ENCODE data around the gene SNAI1.
"Not testable (repeated sequence)": the region's sequence is repeated elsewhere in the genome, so short reads cannot be mapped to it uniquely, and the experiment has no call there.

Gene SNAI1

DNA sequence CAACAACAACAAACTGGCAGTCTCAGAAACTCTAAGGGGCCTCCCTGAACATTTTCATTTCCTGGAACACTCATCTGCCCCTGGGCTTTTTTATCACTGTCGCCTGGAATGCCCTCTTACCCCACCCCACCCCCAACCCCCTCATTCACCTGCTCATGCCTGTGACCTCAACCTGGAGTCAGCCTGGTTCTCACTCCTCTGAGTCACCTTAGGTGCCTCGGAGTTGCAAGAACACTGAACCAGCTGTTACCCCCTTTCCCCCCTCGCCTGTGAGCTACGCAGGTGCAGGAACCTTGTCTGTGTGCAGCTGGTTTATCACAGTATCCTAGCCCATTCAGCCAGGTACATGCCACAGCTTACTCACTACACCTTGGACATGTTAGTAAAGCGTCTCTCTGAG is 12.8 kb upstream of the SNAI1 start:
- H3K27me3 ChIP-seq (ENCODE audit: control insufficient read depth, insufficient read depth, low read length) = no peaks in the 10 kb centered on the region
- no peaks in the 10 kb centered on the region for H3K79me2 ChIP-seq
- no peaks in the 10 kb centered on the region for H3K4me1 ChIP-seq
- TF ChIP-seq, protein P1, sequence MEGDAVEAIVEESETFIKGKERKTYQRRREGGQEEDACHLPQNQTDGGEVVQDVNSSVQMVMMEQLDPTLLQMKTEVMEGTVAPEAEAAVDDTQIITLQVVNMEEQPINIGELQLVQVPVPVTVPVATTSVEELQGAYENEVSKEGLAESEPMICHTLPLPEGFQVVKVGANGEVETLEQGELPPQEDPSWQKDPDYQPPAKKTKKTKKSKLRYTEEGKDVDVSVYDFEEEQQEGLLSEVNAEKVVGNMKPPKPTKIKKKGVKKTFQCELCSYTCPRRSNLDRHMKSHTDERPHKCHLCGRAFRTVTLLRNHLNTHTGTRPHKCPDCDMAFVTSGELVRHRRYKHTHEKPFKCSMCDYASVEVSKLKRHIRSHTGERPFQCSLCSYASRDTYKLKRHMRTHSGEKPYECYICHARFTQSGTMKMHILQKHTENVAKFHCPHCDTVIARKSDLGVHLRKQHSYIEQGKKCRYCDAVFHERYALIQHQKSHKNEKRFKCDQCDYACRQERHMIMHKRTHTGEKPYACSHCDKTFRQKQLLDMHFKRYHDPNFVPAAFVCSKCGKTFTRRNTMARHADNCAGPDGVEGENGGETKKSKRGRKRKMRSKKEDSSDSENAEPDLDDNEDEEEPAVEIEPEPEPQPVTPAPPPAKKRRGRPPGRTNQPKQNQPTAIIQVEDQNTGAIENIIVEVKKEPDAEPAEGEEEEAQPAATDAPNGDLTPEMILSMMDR (IDR thresholded peaks at IDR 0.05) = no peak
- no peaks in the 10 kb centered on the region for H3K36me3 ChIP-seq (ENCODE audit: control insufficient read depth, insufficient read depth, low read length)
- no peak overlapping the region for H3K27ac ChIP-seq
- no peak overlapping the region for H2AFZ ChIP-seq
- H3K9ac ChIP-seq = no peak overlapping the region
- H3K4me2 ChIP-seq (ENCODE audit: low read length) = no peak overlapping the region
- H3K9me3 ChIP-seq (ENCODE audit: control insufficient read depth, low read length) = no peaks in the 10 kb centered on the region
- H3K4me3 ChIP-seq (ENCODE audit: low read depth, low read length) = no peak overlapping the region

DNA sequence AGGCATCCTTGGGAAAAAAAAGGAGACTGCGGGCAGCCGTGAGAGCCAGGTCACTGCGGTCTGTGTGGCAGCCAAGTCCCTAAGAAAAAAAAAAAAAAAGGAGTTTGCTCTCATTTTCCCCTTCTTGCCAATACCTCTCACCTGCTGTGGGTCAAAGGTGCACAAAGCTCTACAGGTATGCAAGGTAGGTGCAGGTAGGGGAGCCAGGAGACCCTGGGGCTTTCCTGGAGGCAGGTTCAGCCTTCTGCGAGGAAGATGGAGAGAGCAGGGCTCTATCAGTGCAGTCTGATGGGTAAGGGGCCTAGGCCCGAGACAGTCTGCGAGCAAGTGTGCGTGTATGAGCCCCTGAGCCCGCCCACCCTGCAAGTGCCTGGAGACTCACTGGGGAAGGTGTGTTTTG is 12.3 kb upstream of the SNAI1 start:
- TF ChIP-seq, protein P1 (IDR thresholded peaks at IDR 0.05) = no peak
- H2AFZ ChIP-seq = no peak overlapping the region

DNA sequence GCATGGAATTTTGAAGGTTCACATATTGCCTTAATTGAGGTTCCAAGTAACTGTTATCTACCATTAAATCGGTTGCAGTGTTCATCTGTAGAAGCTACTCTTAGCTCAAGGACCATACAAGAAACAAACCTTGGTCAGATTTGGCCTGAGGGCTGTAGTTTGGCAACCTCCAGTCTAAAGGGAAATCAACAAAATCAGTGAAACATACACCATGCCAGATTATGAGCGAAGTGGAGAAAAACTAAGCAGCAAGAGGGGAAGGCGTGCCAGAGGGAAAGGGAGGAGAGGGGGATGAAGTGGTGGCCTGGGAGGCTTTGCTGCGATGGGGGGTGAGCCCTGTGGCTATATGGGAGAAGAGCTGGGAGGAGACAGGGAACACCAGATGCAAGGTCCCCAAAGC is 8.8 kb upstream of the SNAI1 start:
- Histone ChIP-seq H3K9ac (no peak overlapping the region), H3K27ac (no peak overlapping the region), H3K4me3 (ENCODE audit: low read depth, low read length) (no peak overlapping the region), H3K36me3 (ENCODE audit: control insufficient read depth, insufficient read depth, low read length) (no peaks in the 10 kb centered on the region), H3K27me3 (ENCODE audit: control insufficient read depth, insufficient read depth, low read length) (no peaks in the 10 kb centered on the region), H3K4me1 (no peaks in the 10 kb centered on the region), H2AFZ (no peak overlapping the region), H3K79me2 (no peaks in the 10 kb centered on the region), H3K4me2 (ENCODE audit: low read length) (no peak overlapping the region), H3K9me3 (ENCODE audit: control insufficient read depth, low read length) (no peaks in the 10 kb centered on the region)
- TF ChIP-seq, protein P1 (IDR thresholded peaks at IDR 0.05) = no peak

More for the DNA sequence above, 12.3 kb upstream of the SNAI1 start:
- Histone ChIP-seq H3K9me3 (ENCODE audit: control insufficient read depth, low read length) (no peaks in the 10 kb centered on the region), H3K4me1 (no peaks in the 10 kb centered on the region), H3K36me3 (ENCODE audit: control insufficient read depth, insufficient read depth, low read length) (no peaks in the 10 kb centered on the region), H3K79me2 (no peaks in the 10 kb centered on the region), H3K9ac (no peak overlapping the region), H3K27ac (no peak overlapping the region), H3K4me2 (ENCODE audit: low read length) (no peak overlapping the region), H3K4me3 (ENCODE audit: low read depth, low read length) (no peak overlapping the region), H3K27me3 (ENCODE audit: control insufficient read depth, insufficient read depth, low read length) (no peaks in the 10 kb centered on the region)

DNA sequence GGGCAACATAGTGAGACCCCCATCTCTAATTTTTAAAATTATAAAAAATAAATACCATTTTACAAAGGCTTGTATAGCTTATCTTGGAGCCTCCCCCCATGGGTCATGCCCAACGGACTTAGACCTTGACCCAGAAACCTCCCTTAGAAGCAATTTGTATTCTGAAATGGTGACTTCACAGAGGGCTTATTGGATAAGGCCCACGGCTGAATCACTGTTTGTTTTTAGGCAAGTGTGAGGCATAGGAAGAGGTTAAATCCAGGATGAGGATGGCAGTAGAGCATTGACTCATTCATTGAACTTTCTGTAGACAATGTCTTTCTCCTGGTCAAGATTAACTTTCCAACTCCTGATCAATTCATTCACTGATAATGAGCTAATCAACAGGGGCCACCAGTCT is 6.2 kb upstream of the SNAI1 start:
- H3K4me1 ChIP-seq = no peaks in the 10 kb centered on the region
- no peak overlapping the region for H2AFZ ChIP-seq
- H3K27ac ChIP-seq = no peak overlapping the region
- no peak overlapping the region for H3K9ac ChIP-seq
- no peak overlapping the region for H3K4me2 ChIP-seq (ENCODE audit: low read length)
- H3K36me3 ChIP-seq (ENCODE audit: control insufficient read depth, insufficient read depth, low read length) = no peaks in the 10 kb centered on the region
- TF ChIP-seq, protein P1 (IDR thresholded peaks at IDR 0.05) = no peak
- H3K4me3 ChIP-seq (ENCODE audit: low read depth, low read length) = no peak overlapping the region
- no peaks in the 10 kb centered on the region for H3K79me2 ChIP-seq
- H3K9me3 ChIP-seq (ENCODE audit: control insufficient read depth, low read length) = no peaks in the 10 kb centered on the region
- no peaks in the 10 kb centered on the region for H3K27me3 ChIP-seq (ENCODE audit: control insufficient read depth, insufficient read depth, low read length)

DNA sequence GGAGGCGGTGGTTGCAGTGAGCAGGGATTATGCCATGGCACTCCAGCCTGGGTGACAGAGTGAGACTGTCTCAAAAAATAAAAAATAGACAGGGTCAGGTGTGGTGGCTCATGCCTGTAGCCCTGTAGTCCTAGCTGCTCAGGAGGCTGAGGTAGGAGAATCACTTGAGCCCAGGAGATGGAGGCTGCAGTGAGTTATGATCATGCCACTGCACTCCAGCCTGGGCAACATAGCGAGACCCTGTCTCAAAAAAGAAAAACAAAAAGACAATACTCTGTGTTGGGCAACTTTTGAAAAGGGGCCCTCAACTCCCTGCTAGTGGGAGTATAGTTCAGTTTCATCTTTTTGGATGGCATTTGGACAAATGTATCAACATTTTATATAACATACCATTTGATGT is 5.0 kb upstream of the SNAI1 start:
- H3K9ac ChIP-seq; H3K4me2 ChIP-seq (ENCODE audit: low read length); H3K36me3 ChIP-seq (ENCODE audit: control insufficient read depth, insufficient read depth, low read length); H3K4me1 ChIP-seq; H3K27ac ChIP-seq; H3K79me2 ChIP-seq; H3K4me3 ChIP-seq (ENCODE audit: low read depth, low read length); H3K9me3 ChIP-seq (ENCODE audit: control insufficient read depth, low read length); H2AFZ ChIP-seq; H3K27me3 ChIP-seq (ENCODE audit: control insufficient read depth, insufficient read depth, low read length): not testable (repeated sequence)

Measured in parathyroid adenoma (tissue), 2 donors.